SK-N-MC (cell line): ENCODE results near the gene CHTF18.

Source experiments
- EZH2 ChIP-seq: fragments of 200-600 bp; sonication (generic); IDR thresholded peaks from one replicate; pipeline ENCODE4 v1.6.1; 2017; ENCODE audit warnings: antibody characterized with exemption
- POLR2AphosphoS5 ChIP-seq: IDR thresholded peaks from 2 replicates; pipeline ENCODE4 v1.6.1; 2012; ENCODE audit warnings: mild to moderate bottlenecking, low read depth, low read length, borderline replicate concordance

DNA sequence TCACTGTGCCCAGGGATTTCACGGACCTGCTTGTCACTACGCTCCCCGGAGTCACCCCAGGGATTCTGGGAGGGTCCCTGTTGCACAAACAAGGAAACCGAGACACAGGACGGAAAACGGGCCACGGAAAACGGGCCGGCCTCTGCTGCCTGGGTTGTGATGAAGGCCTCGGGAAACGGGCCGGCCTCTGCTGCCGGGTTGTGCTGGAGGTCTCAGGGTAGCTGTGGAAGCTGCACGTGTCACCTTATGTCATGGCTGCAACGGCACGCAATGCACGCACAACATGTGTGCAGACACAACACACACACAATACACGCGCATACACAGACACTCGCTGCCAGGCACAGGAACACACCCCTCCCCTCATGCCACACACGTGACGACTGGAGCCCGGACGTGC lies 39.1 kb downstream of the CHTF18 start:
- TF ChIP-seq EZH2 (no peak), POLR2AphosphoS5 (no peak)
